Vagina (tissue), 2 donors: ENCODE measurements around the gene MEFV. TPM values are rescaled to one million over a fixed set of nuclear protein-coding genes. Genes with fewer than 3 reads are reported as not detected.
"Not testable (repeated sequence)": the region's sequence is repeated elsewhere in the genome, so short reads cannot be mapped to it uniquely, and the experiment has no call there.

Experiments used
- DNase-seq, 2 donors: peaks; one replicate each; pipeline ENCODE4 v3.0.0-alpha.2; 2017; ENCODE audit errors: extremely low spot score in 2 of 2
- H3K27ac ChIP-seq: fragments of 200-600 bp; sonication (generic); one replicate; pipeline ENCODE4 v1.5.1; 2019
- H3K27me3 ChIP-seq: fragments of 200-600 bp; sonication (generic); one replicate; pipeline ENCODE4 v1.5.1; 2019
- H3K36me3 ChIP-seq, 2 donors: fragments of 200-600 bp; sonication (generic); one replicate each; pipeline ENCODE4 v1.5.1; 2017 to 2019
- H3K4me1 ChIP-seq: fragments of 200-600 bp; sonication (generic); one replicate; pipeline ENCODE4 v1.5.1; 2019
- H3K4me3 ChIP-seq, 2 donors: fragments of 200-600 bp; sonication (generic); 1 replicate in 1 of 2; 2 replicates in 1 of 2; pipeline ENCODE4 v1.5.1; 2016 to 2019
- H3K9me3 ChIP-seq: fragments of 200-600 bp; sonication (generic); one replicate; pipeline ENCODE4 v1.5.1; 2019
- POLR2A ChIP-seq, 2 donors: fragments of 450-650 bp; IDR thresholded peaks; one replicate each; pipeline ENCODE4 v1.6.1; 2017; ENCODE audit warnings: antibody characterized with exemption in 2 of 2, mild to moderate bottlenecking in 2 of 2, moderate library complexity in 2 of 2
- POLR2AphosphoS5 ChIP-seq, 2 donors: sonication (generic); formaldehyde crosslinking; IDR thresholded peaks; one replicate each; pipeline ENCODE4 v1.9.0; 2017; ENCODE audit warnings: antibody characterized with exemption in 2 of 2, mild to moderate bottlenecking in 2 of 2, low read depth in 1 of 2; ENCODE audit not compliant: insufficient read depth in 1 of 2
- intact Hi-C: fragments of 100-400 bp; cut with DNase I; formaldehyde crosslinking; loops from one replicate; pipeline ENCODE4 v1.15.1; 2023
- total RNA-seq: library from RNA; depleted of rRNA; stranded (reverse); fragments of >200 nt; gene quantifications from one replicate; pipeline ENCODE4 v1.2.3, GENCODE V29; 2016
- TF ChIP-seq, protein P1 (sequence below), 3 experiments: fragments of 450-650 bp in 2 of 3; fragments of 200-600 bp in 1 of 3; sonication (generic) in 1 of 3; IDR thresholded peaks; one replicate each; pipeline ENCODE4 v1.5.1; 2017 to 2019; ENCODE audit warnings: antibody characterized with exemption in 3 of 3, mild to moderate bottlenecking in 2 of 3, moderate library complexity in 2 of 3

MEFV gene
- total RNA-seq, 1 donor from 2014 or later: 1.5 TPM

DNA sequence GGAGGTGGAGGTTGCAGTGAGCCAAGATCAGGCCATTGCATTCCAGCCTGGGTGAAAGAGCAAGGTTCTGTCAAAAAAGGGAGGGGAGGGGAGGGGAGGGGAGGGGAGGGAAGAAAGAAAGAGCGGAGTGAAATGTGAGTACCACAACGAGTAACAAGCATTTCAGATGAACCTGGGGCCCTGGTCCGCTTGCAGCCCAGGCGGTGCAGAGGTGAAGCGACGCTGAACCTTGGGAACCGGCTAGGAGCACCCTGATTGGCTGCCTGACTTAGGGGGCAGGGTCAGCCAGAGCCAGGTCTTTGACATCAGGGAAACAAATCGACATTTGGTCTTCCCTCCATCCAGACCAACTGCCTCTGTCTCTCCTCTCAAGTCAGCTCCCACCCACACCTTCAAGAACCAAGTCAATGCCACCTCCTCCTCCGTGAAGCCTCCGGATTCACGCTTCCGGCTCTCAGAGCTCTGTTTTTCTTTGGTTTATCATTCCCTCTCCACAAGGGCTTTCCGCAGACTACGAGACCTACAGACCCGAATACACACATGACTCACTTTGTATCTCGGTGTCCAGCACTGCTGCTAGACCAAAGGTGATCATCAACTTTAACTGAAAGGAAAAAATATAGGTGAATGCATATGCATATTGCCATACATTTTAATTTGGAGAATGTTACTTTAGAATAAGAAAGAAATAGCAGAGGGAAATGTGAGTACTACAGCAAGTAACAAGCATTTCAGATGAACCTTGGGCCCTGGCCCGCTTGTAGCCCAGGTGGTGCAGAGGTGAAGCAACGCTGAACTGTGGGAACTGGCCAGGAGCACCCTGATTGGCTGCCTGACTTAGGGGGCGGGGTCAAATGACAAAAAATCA, 49.1 kb downstream of the MEFV start:
- Histone ChIP-seq H3K27me3 (no peaks in the 10 kb centered on the region), H3K4me1 (no peaks in the 10 kb centered on the region), H3K4me3 (no peak overlapping the region), H3K9me3 (peaks cover 10% of the 10 kb centered on the region), H3K36me3 (no peaks in the 10 kb centered on the region), H3K27ac (no peak overlapping the region)
- no peak for TF ChIP-seq POLR2A (IDR thresholded peaks at IDR 0.05)
- TF ChIP-seq POLR2AphosphoS5 (IDR thresholded peaks at IDR 0.05; ENCODE audit: insufficient read depth in 1 of 2, low read depth in 1 of 2): no peak
- TF ChIP-seq, protein P1, sequence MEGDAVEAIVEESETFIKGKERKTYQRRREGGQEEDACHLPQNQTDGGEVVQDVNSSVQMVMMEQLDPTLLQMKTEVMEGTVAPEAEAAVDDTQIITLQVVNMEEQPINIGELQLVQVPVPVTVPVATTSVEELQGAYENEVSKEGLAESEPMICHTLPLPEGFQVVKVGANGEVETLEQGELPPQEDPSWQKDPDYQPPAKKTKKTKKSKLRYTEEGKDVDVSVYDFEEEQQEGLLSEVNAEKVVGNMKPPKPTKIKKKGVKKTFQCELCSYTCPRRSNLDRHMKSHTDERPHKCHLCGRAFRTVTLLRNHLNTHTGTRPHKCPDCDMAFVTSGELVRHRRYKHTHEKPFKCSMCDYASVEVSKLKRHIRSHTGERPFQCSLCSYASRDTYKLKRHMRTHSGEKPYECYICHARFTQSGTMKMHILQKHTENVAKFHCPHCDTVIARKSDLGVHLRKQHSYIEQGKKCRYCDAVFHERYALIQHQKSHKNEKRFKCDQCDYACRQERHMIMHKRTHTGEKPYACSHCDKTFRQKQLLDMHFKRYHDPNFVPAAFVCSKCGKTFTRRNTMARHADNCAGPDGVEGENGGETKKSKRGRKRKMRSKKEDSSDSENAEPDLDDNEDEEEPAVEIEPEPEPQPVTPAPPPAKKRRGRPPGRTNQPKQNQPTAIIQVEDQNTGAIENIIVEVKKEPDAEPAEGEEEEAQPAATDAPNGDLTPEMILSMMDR (IDR thresholded peaks at IDR 0.05): no peak
- intact Hi-C loops: no loop called here
- DNase-seq: no peak

DNA sequence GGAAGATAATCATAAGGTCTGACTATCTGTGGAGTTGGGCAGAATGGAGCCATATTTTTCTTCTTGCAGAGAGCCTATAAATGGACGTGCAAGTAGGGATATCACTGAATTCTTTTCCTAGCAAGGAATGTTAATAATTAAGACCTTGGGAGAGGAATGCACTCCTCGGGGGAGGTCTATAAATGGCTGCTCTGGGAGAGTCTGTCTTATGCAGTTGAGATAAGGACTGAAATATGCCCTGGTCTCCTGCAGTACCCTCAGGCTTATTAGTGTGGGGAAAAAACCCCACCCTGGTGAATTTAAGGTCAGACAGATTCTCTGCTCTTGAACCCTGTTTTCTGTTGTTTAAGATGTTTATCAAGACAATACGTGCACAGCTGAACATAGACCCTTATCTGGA, 50.5 kb downstream of the MEFV start:
- H3K27ac ChIP-seq, H3K4me3 ChIP-seq, H3K36me3 ChIP-seq, H3K4me1 ChIP-seq, intact Hi-C loops, H3K9me3 ChIP-seq, H3K27me3 ChIP-seq, DNase-seq: not testable (repeated sequence)

DNA sequence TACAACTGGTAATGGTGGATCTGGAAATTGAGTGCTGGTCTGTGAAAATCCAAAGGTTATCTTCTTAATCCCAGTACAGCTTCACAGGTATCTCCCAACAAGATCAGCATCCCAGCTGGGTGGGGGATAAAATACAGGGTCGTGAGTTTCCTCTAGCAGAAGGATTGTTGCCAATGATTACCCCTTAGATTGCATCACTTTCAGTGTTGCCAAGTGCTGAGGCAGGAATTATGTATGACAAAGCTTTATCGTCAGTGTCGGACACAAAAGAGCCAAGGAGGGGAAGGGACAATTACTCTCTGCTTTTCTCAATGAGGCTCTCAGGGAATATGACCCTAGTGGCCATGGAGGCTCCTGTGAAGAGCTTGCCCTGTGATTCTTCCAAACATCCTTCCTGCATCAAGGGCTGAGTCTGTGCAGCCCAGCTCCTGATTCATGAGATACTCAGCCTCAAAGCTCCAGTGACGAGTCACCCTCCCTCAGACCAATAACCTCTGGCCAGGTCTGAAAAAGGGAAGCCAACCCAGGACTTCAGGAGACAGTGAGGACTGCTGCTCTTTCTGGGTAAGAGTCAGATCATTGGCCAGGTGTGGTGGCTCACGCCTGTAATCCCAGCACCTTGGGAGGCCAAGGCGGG, 53.4 kb downstream of the MEFV start:
- DNase-seq: no peak
- H3K9me3 ChIP-seq: peaks cover 10% of the 10 kb centered on the region
- H3K4me3 ChIP-seq: no peak overlapping the region
- intact Hi-C loops: no loop called here
- H3K4me1 ChIP-seq: no peaks in the 10 kb centered on the region
- no peaks in the 10 kb centered on the region for H3K36me3 ChIP-seq
- H3K27ac ChIP-seq: no peak overlapping the region
- H3K27me3 ChIP-seq: no peaks in the 10 kb centered on the region
- TF ChIP-seq, protein P1 (IDR thresholded peaks at IDR 0.05): no peak
- no peak for TF ChIP-seq POLR2A (IDR thresholded peaks at IDR 0.05)
- TF ChIP-seq POLR2AphosphoS5 (IDR thresholded peaks at IDR 0.05; ENCODE audit: insufficient read depth in 1 of 2, low read depth in 1 of 2): no peak

DNA sequence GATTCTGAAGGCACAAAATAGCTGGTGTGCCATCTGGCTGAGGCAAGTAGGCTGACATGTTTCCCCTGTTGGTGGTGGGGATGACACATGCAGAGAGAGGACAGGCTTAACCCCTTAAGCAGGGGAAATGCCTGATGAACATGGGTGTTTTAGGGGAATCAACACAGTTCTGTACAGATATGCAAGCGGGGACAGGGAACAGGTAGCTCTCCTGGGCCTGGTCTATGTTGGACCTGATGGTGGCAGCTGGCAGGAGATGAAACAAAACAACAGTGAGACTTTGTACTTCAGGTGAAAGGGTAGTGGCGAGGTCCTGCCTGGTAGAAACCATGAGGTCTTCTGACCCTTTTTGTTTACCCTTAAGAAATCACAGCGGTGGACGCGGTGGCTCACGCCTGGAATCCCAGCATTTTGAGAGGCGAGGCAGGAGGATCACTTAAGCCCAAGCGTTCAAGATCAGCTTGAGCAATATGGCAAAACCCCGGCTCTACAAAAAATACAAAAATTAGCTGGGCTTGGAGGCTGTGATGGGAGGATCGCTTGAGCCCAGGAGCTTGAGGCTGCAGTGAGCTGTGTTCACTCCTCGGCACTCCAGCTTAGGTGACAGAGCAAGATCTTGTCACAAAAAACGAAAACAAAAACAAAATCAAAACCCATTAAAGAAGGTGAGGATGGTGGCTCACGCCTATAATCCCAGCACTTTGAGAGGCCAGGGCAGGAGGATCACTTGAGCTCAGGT, 57.9 kb downstream of the MEFV start:
- no peaks in the 10 kb centered on the region for H3K4me1 ChIP-seq
- TF ChIP-seq, protein P1 (IDR thresholded peaks at IDR 0.05): no peak
- TF ChIP-seq POLR2A (IDR thresholded peaks at IDR 0.05) (no peak), POLR2AphosphoS5 (IDR thresholded peaks at IDR 0.05; ENCODE audit: insufficient read depth in 1 of 2, low read depth in 1 of 2) (no peak)
- DNase-seq: no peak
- no peaks in the 10 kb centered on the region for H3K9me3 ChIP-seq
- intact Hi-C loops: no loop called here
- no peak overlapping the region for H3K27ac ChIP-seq
- peaks cover 3% of the 10 kb centered on the region for H3K27me3 ChIP-seq
- no peak overlapping the region for H3K4me3 ChIP-seq
- no peaks in the 10 kb centered on the region for H3K36me3 ChIP-seq

DNA sequence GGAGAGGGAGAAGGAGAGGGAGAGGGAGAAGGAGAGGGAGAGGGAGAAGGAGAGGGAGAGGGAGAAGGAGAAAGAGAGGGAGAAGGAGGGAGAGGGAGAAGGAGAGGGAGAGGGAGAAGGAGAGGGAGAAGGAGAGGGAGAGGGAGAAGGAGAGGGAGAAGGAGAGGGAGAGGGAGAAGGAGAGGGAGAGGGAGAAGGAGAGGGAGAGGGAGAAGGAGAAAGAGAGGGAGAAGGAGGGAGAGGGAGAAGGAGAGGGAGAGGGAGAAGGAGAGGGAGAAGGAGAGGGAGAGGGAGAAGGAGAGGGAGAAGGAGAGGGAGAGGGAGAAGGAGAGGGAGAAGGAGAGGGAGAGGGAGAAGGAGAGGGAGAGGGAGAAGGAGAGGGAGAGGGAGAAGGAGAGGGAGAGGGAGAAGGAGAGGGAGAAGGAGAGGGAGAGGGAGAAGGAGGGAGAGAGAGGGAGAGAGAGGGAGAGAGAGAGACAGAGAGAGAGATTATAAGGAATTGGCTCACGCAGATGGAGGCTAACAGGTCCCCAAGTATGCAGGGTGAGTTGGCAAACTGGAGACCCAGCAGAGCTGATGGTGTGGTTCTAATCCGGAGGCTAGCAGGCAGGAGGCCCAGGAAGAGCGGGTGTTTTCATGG, 58.6 kb downstream of the MEFV start:
- H3K27me3 ChIP-seq, H3K9me3 ChIP-seq, DNase-seq, H3K4me1 ChIP-seq, H3K36me3 ChIP-seq, H3K27ac ChIP-seq, H3K4me3 ChIP-seq, intact Hi-C loops: not testable (repeated sequence)
